Glomerular visceral epithelial cell (primary cell): ENCODE results near the gene ALX3.

Source experiments
- DNase-seq: peaks from one replicate; pipeline ENCODE4 v3.0.0-alpha.2; 2016; ENCODE audit errors: extremely low spot score

ALX3 gene

GRCh38 chr1:110070671-110071242 is at the start of gene ALX3:
Gene ALX3, minus strand, starts transcription at chr1:110070672. Its CDS starts 60 bp downstream, at chr1:110070612.
- DNase-seq: no peak

GRCh38 chr1:110119843-110120242 is 49.4 kb upstream of the ALX3 start:
- no peak for DNase-seq

- no peak for DNase-seq
These were observed 48.3 kb upstream of the ALX3 start for GRCh38 chr1:110118636-110119396.

- no peak for DNase-seq
These were observed 44.3 kb upstream of the ALX3 start for GRCh38 chr1:110114784-110115183.

- no peak for DNase-seq
These were observed 43.7 kb upstream of the ALX3 start for GRCh38 chr1:110114173-110114572.

GRCh38 chr1:110113551-110113950 is 43.1 kb upstream of the ALX3 start:
- no peak for DNase-seq

- no peak for DNase-seq
These were observed 42.2 kb upstream of the ALX3 start for GRCh38 chr1:110112656-110113055.

- no peak for DNase-seq
These were observed 41.7 kb upstream of the ALX3 start, which contains the start of gene UBL4B for GRCh38 chr1:110112143-110112542. Gene UBL4B, plus strand, starts transcription at chr1:110112443. Its CDS starts 92 bp downstream, at chr1:110112535.

GRCh38 chr1:110111081-110111480 is 40.6 kb upstream of the ALX3 start:
- no peak for DNase-seq

GRCh38 chr1:110107867-110108469 is 37.5 kb upstream of the ALX3 start:
- DNase-seq: no peak

- DNase-seq: peak; percentile 64
These were observed 35.8 kb upstream of the ALX3 start for GRCh38 chr1:110106013-110106941.

- no peak for DNase-seq
These were observed 31.6 kb upstream of the ALX3 start for GRCh38 chr1:110102081-110102480.

- DNase-seq: no peak
These were observed 29.9 kb upstream of the ALX3 start for GRCh38 chr1:110100335-110100734.

GRCh38 chr1:110098222-110099026 is 28.0 kb upstream of the ALX3 start:
- DNase-seq: no peak

GRCh38 chr1:110097507-110098221 is 27.2 kb upstream of the ALX3 start:
- DNase-seq: no peak

- no peak for DNase-seq
These were observed 24.6 kb upstream of the ALX3 start for GRCh38 chr1:110094931-110095654.

- no peak for DNase-seq
These were observed 22.5 kb upstream of the ALX3 start for GRCh38 chr1:110092991-110093390.

GRCh38 chr1:110091791-110092190 is 21.3 kb upstream of the ALX3 start:
- DNase-seq: no peak

GRCh38 chr1:110091381-110091780 is 20.9 kb upstream of the ALX3 start:
- DNase-seq: no peak
